Right renal cortex interstitium (tissue), 3 donors: Measurements from ENCODE around the gene SEMA4D. TPM values are rescaled to one million over a fixed set of nuclear protein-coding genes. Genes with fewer than 3 reads are reported as not detected.
"Not testable (repeated sequence)": the region's sequence is repeated elsewhere in the genome, so short reads cannot be mapped to it uniquely, and the experiment has no call there.

Experiments used
- DNase-seq, 3 donors: peaks; one replicate each; pipeline ENCODE4 v3.0.0-alpha.2; 2013; ENCODE audit warnings: low read depth in 3 of 3, low spot score in 2 of 3
- polyA plus RNA-seq, 3 donors: library from polyadenylated mRNA; unstranded; fragments of 120-200 nt; gene quantifications; one replicate each; pipeline ENCODE4 v1.2.1, GENCODE V29; 2013; ENCODE audit not compliant: insufficient read length in 3 of 3

The SEMA4D gene
- polyA plus RNA-seq, 3 donors: 40.7 to 45.0 (median 41.3) TPM

GRCh38 chr9:89361816-89362646 is 135.9 kb downstream of the SEMA4D start:
- DNase-seq: no peak

GRCh38 chr9:89361031-89361430 is 136.9 kb downstream of the SEMA4D start:
- DNase-seq: no peak

- no peak for DNase-seq
These were observed 137.4 kb downstream of the SEMA4D start for GRCh38 chr9:89360465-89360864.

GRCh38 chr9:89359751-89360261 is 138.1 kb downstream of the SEMA4D start:
- no peak for DNase-seq

- no peak for DNase-seq
These were observed 138.9 kb downstream of the SEMA4D start for GRCh38 chr9:89358985-89359384.

GRCh38 chr9:89358376-89358916 is 139.5 kb downstream of the SEMA4D start:
- DNase-seq: no peak

- DNase-seq: no peak
These were observed 140.3 kb downstream of the SEMA4D start for GRCh38 chr9:89357331-89358197.

GRCh38 chr9:89356782-89357181 is 141.1 kb downstream of the SEMA4D start:
- DNase-seq: no peak

GRCh38 chr9:89354471-89354870 is 143.4 kb downstream of the SEMA4D start:
- no peak for DNase-seq

- no peak for DNase-seq
These were observed 143.9 kb downstream of the SEMA4D start for GRCh38 chr9:89353989-89354388.

- DNase-seq: no peak
These were observed 144.9 kb downstream of the SEMA4D start for GRCh38 chr9:89352874-89353649.

- no peak for DNase-seq
These were observed 145.5 kb downstream of the SEMA4D start for GRCh38 chr9:89352451-89352850.

GRCh38 chr9:89351584-89352300 is 146.2 kb downstream of the SEMA4D start:
- no peak for DNase-seq

- no peak for DNase-seq
These were observed 146.8 kb downstream of the SEMA4D start for GRCh38 chr9:89350988-89351557.

GRCh38 chr9:89349607-89350006 is 148.3 kb downstream of the SEMA4D start:
- no peak for DNase-seq

GRCh38 chr9:89347651-89348050 is 150.3 kb downstream of the SEMA4D start:
- no peak for DNase-seq

- no peak for DNase-seq
These were observed 151.2 kb downstream of the SEMA4D start for GRCh38 chr9:89346696-89347095.

- DNase-seq: no peak
These were observed 152.4 kb downstream of the SEMA4D start for GRCh38 chr9:89345476-89345875.

GRCh38 chr9:89343812-89344211 is 154.1 kb downstream of the SEMA4D start:
- DNase-seq: not testable (repeated sequence)
